Ovary (tissue), 9 donors: ENCODE data around the gene CADPS. TPM values are rescaled to one million over a fixed set of nuclear protein-coding genes. Genes with fewer than 3 reads are reported as not detected.

Source experiments
- DNase-seq, 5 donors: peaks; one replicate each; pipeline ENCODE4 v3.0.0-alpha.2; 2019 to 2020
- H3K27ac ChIP-seq, 2 donors: fragments of 200-600 bp; one replicate each; pipeline versions ENCODE4 v1.5.1 to v1.8.0; 2019 to 2022
- H3K27me3 ChIP-seq: fragments of 200-600 bp; one replicate; pipeline ENCODE4 v1.8.0; 2022
- H3K36me3 ChIP-seq: fragments of 200-600 bp; sonication (generic); one replicate; pipeline ENCODE4 v1.5.1; 2019
- H3K4me1 ChIP-seq: one replicate; pipeline ENCODE4 v1.8.1; 2013; ENCODE audit warnings: mild to moderate bottlenecking, moderate library complexity; ENCODE audit not compliant: insufficient read depth
- H3K4me3 ChIP-seq: fragments of 200-600 bp; sonication (generic); one replicate; pipeline ENCODE4 v1.5.1; 2017
- H3K9me3 ChIP-seq, 2 donors: fragments of 200-600 bp in 1 of 2; sonication (generic) in 1 of 2; one replicate each; pipeline versions ENCODE4 v1.5.1 to v1.8.1; 2013 to 2019; ENCODE audit warnings: mild to moderate bottlenecking in 1 of 2, moderate library complexity in 1 of 2
- EP300 ChIP-seq: sonication (generic); formaldehyde crosslinking; IDR thresholded peaks from one replicate; pipeline ENCODE4 v1.6.1; 2017; ENCODE audit warnings: antibody characterized with exemption
- POLR2A ChIP-seq: fragments of 450-650 bp; IDR thresholded peaks from one replicate; pipeline ENCODE4 v1.6.1; 2017; ENCODE audit warnings: antibody characterized with exemption, mild to moderate bottlenecking, moderate library complexity
- WGBS, 3 donors: extraction: QIAGEN DNeasy Blood & Tissue Kit in 1 of 3; methylation state at CpG; one replicate each; pipeline versions ENCODE4 v1.1.5 to v1.1.7; 2013 to 2017; 5-methylcytosine and 5-hydroxymethylcytosine counted together
- intact Hi-C, 4 donors: fragments of 100-400 bp; cut with DNase I; formaldehyde crosslinking; loops; one replicate each; pipeline versions ENCODE4 v1.11.0 to v1.15.1; 2022 to 2023
- polyA plus RNA-seq, 2 donors: library from polyadenylated mRNA; stranded (reverse); fragments of 200-250 nt in 1 of 2; fragments of 350-450 nt in 1 of 2; fragmentation: Illumina TruSeq in 1 of 2; extraction: RNeasy Lipid Tissue Mini Kit (QIAGEN cat#74804) in 1 of 2; gene quantifications; one replicate each; pipeline ENCODE4 v1.2.3, GENCODE V29; 2013 to 2014
- total RNA-seq, 7 donors: library from RNA; depleted of rRNA in 2 of 7; stranded (reverse); fragments of >200 nt in 2 of 7; fragmentation: NEBNext Ultra II Directional in 3 of 7; extraction: Animal tissue kit (Norgen Biotek cat#: 25700) in 3 of 7; gene quantifications; one replicate each; pipeline versions ENCODE4 v1.1.0 to v1.2.4, GENCODE V29; 2016 to 2023
- TF ChIP-seq, protein P1 (sequence below), 3 donors: fragments of 450-650 bp in 2 of 3; fragments of 200-600 bp in 1 of 3; IDR thresholded peaks; one replicate each; pipeline versions ENCODE4 v1.5.1 to v1.8.0; 2016 to 2022; ENCODE audit warnings: antibody characterized with exemption in 3 of 3, mild to moderate bottlenecking in 1 of 3
- donor health status: DM: no; HTN: no; CAD: no; lungs with moderate emphysema.
- donor health status: DM: no; HTN: no; CAD: no.
- donor health status: Bipolar disorder and iron deficiency.
- donor health status: DM: yes; HTN: yes; CAD: no.
- donor health status: DM: no; HTN: no; CAD: no.
- donor health status: DM: yes; HTN: yes; CAD: no.

Gene CADPS
- total and polyA plus RNA-seq, 9 donors = 0.90 to 6.8 (median 2.8) TPM

- WGBS, 3 donors = 81 to 93% (median 91%) methylated on average over 1 of the region's 1 CpG
- Histone ChIP-seq H3K9me3 (no peaks in the 10 kb centered on the region), H3K27me3 (no peaks in the 10 kb centered on the region), H3K4me3 (no peak overlapping the region), H3K4me1 (no peaks in the 10 kb centered on the region), H3K36me3 (no peaks in the 10 kb centered on the region), H3K27ac (no peak overlapping the region)
- DNase-seq = no peak
- TF ChIP-seq EP300 = no peak
- no peak for TF ChIP-seq POLR2A
- TF ChIP-seq, protein P1, sequence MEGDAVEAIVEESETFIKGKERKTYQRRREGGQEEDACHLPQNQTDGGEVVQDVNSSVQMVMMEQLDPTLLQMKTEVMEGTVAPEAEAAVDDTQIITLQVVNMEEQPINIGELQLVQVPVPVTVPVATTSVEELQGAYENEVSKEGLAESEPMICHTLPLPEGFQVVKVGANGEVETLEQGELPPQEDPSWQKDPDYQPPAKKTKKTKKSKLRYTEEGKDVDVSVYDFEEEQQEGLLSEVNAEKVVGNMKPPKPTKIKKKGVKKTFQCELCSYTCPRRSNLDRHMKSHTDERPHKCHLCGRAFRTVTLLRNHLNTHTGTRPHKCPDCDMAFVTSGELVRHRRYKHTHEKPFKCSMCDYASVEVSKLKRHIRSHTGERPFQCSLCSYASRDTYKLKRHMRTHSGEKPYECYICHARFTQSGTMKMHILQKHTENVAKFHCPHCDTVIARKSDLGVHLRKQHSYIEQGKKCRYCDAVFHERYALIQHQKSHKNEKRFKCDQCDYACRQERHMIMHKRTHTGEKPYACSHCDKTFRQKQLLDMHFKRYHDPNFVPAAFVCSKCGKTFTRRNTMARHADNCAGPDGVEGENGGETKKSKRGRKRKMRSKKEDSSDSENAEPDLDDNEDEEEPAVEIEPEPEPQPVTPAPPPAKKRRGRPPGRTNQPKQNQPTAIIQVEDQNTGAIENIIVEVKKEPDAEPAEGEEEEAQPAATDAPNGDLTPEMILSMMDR (IDR thresholded peaks at IDR 0.05) = no peak
- intact Hi-C loops = no loop called here
Observed at GRCh38 chr3:62614527-62614926, 260.7 kb downstream of the CADPS start.

GRCh38 chr3:62611541-62612240, 263.5 kb downstream of the CADPS start:
- H3K4me3 ChIP-seq = no peak overlapping the region
- no peaks in the 10 kb centered on the region for H3K27me3 ChIP-seq
- WGBS, 3 donors = 65 to 71% (median 71%) methylated on average over 3 of the region's 3 CpGs
- no peaks in the 10 kb centered on the region for H3K9me3 ChIP-seq
- no peaks in the 10 kb centered on the region for H3K4me1 ChIP-seq
- H3K27ac ChIP-seq = no peak overlapping the region
- DNase-seq = no peak
- TF ChIP-seq, protein P1 (IDR thresholded peaks at IDR 0.05) = no peak
- TF ChIP-seq POLR2A (no peak), EP300 (no peak)
- intact Hi-C loops = no loop called here
- H3K36me3 ChIP-seq = no peaks in the 10 kb centered on the region

- 42 to 59% (median 44%) methylated on average over 10 of the region's 10 CpGs for WGBS, 3 donors
- DNase-seq = no peak
- no peaks in the 10 kb centered on the region for H3K4me1 ChIP-seq
- no peaks in the 10 kb centered on the region for H3K36me3 ChIP-seq
- no peaks in the 10 kb centered on the region for H3K9me3 ChIP-seq
- no peak overlapping the region for H3K4me3 ChIP-seq
- no peaks in the 10 kb centered on the region for H3K27me3 ChIP-seq
- no peak overlapping the region for H3K27ac ChIP-seq
- TF ChIP-seq, protein P1 (IDR thresholded peaks at IDR 0.05) = no peak
- TF ChIP-seq POLR2A = no peak
- intact Hi-C loops = no loop called here
Observed at GRCh38 chr3:62607287-62608029, 267.8 kb downstream of the CADPS start.

- Histone ChIP-seq H3K9me3 (no peaks in the 10 kb centered on the region), H3K4me1 (no peaks in the 10 kb centered on the region), H3K27me3 (no peaks in the 10 kb centered on the region), H3K36me3 (no peaks in the 10 kb centered on the region), H3K27ac (no peak overlapping the region), H3K4me3 (no peak overlapping the region)
- TF ChIP-seq POLR2A (no peak), EP300 (no peak)
- TF ChIP-seq, protein P1 (IDR thresholded peaks at IDR 0.05) = no peak
- intact Hi-C loops = no loop called here
- no peak for DNase-seq
- 53 to 58% (median 56%) methylated on average over 3 of the region's 3 CpGs for WGBS, 3 donors
Observed at GRCh38 chr3:62605413-62606068, 269.7 kb downstream of the CADPS start.
